Keratinocyte (primary cell): Measurements from ENCODE around the gene STK4. TPM values are rescaled to one million over a fixed set of nuclear protein-coding genes. Genes with fewer than 3 reads are reported as not detected.

Experiments used
- DNase-seq: peaks from one replicate; pipeline ENCODE4 v3.0.0-alpha.2; 2011; ENCODE audit warnings: low read depth, missing footprints, low spot score
- FAIRE-seq: peaks from 2 replicates; lab custom pipeline; 2011; peaks lifted over from hg19 to GRCh38; lab: Jason Lieb, UNC
- H2AFZ ChIP-seq: 2 replicates; pipeline ENCODE4 v1.6.0; 2012; ENCODE audit warnings: low read length, control low read depth, inconsistent platforms; ENCODE audit not compliant: control insufficient read depth
- H3K27ac ChIP-seq: 2 replicates; pipeline ENCODE4 v1.5.1; 2011; ENCODE audit warnings: low read length; ENCODE audit not compliant: control insufficient read depth, insufficient read depth
- H3K27me3 ChIP-seq: 3 replicates; pipeline ENCODE4 v1.6.0; 2011; ENCODE audit warnings: low read length; ENCODE audit not compliant: control insufficient read depth, insufficient read depth; ENCODE audit errors: extremely low read depth
- H3K36me3 ChIP-seq, 2 experiments: 2 replicates in 1 of 2; 3 replicates in 1 of 2; pipeline ENCODE4 v1.5.1; 2011; ENCODE audit warnings: low read length in 2 of 2, mild to moderate bottlenecking in 1 of 2; ENCODE audit not compliant: control insufficient read depth in 2 of 2, insufficient read depth in 2 of 2; ENCODE audit errors: extremely low read depth in 1 of 2
- H3K4me1 ChIP-seq: 3 replicates; pipeline ENCODE4 v1.5.1; 2011; ENCODE audit warnings: low read length; ENCODE audit not compliant: control insufficient read depth, insufficient read depth; ENCODE audit errors: extremely low read depth
- H3K4me2 ChIP-seq: 3 replicates; pipeline ENCODE4 v1.6.0; 2011; ENCODE audit warnings: low read depth, low read length; ENCODE audit not compliant: control insufficient read depth, insufficient read depth; ENCODE audit errors: extremely low read depth
- H3K4me3 ChIP-seq, 3 experiments: fragments of 200-600 bp in 1 of 3; sonication (generic) in 1 of 3; 2 replicates in 2 of 3; 3 replicates in 1 of 3; pipeline ENCODE4 v1.5.1; 2011 to 2016; ENCODE audit warnings: low read length in 3 of 3, mild to moderate bottlenecking in 3 of 3, control low read depth in 2 of 3, inconsistent platforms in 1 of 3, low read depth in 1 of 3, mixed read lengths in 1 of 3, mixed run types in 1 of 3, moderate library complexity in 1 of 3; ENCODE audit not compliant: control insufficient read depth in 2 of 3, insufficient read depth in 2 of 3; ENCODE audit errors: extremely low read depth in 1 of 3
- H3K79me2 ChIP-seq: 2 replicates; pipeline ENCODE4 v1.6.0; 2012; ENCODE audit warnings: low read length; ENCODE audit not compliant: control insufficient read depth, insufficient read depth
- H3K9ac ChIP-seq: 3 replicates; pipeline ENCODE4 v1.6.0; 2011; ENCODE audit warnings: low read length; ENCODE audit not compliant: control insufficient read depth, insufficient read depth; ENCODE audit errors: extremely low read depth
- H3K9me1 ChIP-seq: 3 replicates; pipeline ENCODE4 v1.6.0; 2011; ENCODE audit warnings: low read length; ENCODE audit not compliant: control insufficient read depth, insufficient read depth; ENCODE audit errors: extremely low read depth
- H3K9me3 ChIP-seq: 2 replicates; pipeline ENCODE4 v1.5.1; 2012; ENCODE audit warnings: low read depth, low read length; ENCODE audit not compliant: control insufficient read depth
- H4K20me1 ChIP-seq: 3 replicates; pipeline ENCODE4 v1.6.0; 2011; ENCODE audit warnings: low read length; ENCODE audit not compliant: control insufficient read depth, insufficient read depth; ENCODE audit errors: extremely low read depth
- EZH2 ChIP-seq: IDR thresholded peaks from one replicate; pipeline ENCODE4 v1.6.1; 2012; ENCODE audit warnings: inconsistent platforms, mild to moderate bottlenecking, low read length, moderate library complexity
- dilution Hi-C: fragments of 300-500 bp; cut with MboI; formaldehyde crosslinking; loops from one replicate; pipeline ENCODE4 v1.7.0; 2020; ENCODE audit warnings: low sequenced_read_pairs; ENCODE audit not compliant: extremely low pct_ligation_motif_present
- polyA plus RNA-seq, 5 experiments: library from polyadenylated mRNA; depleted of rRNA in 3 of 5; stranded (reverse) in 3 of 5; stranded (forward) in 1 of 5; unstranded in 1 of 5; fragments of >200 nt; gene quantifications; 1 replicate in 1 of 5; 2 replicates in 3 of 5; 3 replicates in 1 of 5; pipeline versions ENCODE4 v1.2.1 to v1.2.3, GENCODE V29; 2011 to 2012; ENCODE audit warnings: missing spikeins in 2 of 5, low read depth in 1 of 5, low replicate concordance in 1 of 5
- TF ChIP-seq, protein P1 (sequence below), 3 experiments: IDR thresholded peaks in 1 of 3; conservative IDR thresholded peaks in 1 of 3; optimal IDR thresholded peaks in 1 of 3; 2 replicates in 2 of 3; 3 replicates in 1 of 3; pipeline versions ENCODE3 to v1.5.1; 2011; ENCODE audit warnings: low read length in 3 of 3, mild to moderate bottlenecking in 3 of 3, moderate library complexity in 2 of 3, control low read depth in 1 of 3, inconsistent platforms in 1 of 3; ENCODE audit not compliant: insufficient read depth in 2 of 3; ENCODE audit errors: extremely low read depth in 1 of 3

The STK4 gene
- polyA plus RNA-seq, 1 donor (not counting 4 experiments of a cell fraction or from before 2014, with no cell fraction given) = 30.5 TPM

DNA sequence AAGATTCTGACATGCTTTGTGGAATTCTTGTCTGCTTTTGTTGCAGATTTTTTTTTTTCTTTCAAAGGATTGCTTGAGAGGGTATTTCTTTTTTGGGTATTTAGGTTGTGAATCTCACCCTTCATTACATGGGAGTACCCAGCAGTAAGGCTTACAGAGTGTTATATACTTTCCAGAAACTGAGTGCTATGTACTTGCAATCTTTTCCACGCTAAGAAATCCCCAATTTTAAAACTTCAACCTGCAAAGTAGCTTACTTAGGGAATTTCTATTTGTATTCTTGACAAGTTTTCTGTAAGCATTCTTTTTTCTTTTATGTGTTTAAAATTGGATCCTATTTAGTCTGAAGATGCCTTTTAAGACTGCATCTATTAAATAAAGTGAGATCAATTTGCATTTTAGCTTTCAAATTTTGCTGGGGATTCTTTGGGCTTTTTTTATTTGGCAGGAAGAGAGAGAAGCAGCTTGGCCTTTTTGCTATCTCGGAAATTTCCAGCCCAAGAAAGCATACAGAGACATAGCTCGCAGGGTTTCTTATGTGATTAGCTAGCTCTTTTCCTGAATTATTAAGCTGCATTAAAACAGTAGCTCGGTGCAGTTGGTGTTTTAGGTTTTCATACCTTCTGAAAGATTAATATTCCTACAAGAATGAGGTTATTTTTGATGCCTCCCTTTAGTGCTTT, 92.0 kb downstream of the STK4 start:
- no peak overlapping the region for H3K4me2 ChIP-seq
- H3K9ac ChIP-seq = no peak overlapping the region
- DNase-seq = no peak
- dilution Hi-C loops = no loop called here
- no peak overlapping the region for H2AFZ ChIP-seq
- peak overlapping the region; percentile 85 for H3K27ac ChIP-seq
- no peaks in the 10 kb centered on the region for H4K20me1 ChIP-seq
- H3K9me1 ChIP-seq = no peaks in the 10 kb centered on the region
- TF ChIP-seq, protein P1, sequence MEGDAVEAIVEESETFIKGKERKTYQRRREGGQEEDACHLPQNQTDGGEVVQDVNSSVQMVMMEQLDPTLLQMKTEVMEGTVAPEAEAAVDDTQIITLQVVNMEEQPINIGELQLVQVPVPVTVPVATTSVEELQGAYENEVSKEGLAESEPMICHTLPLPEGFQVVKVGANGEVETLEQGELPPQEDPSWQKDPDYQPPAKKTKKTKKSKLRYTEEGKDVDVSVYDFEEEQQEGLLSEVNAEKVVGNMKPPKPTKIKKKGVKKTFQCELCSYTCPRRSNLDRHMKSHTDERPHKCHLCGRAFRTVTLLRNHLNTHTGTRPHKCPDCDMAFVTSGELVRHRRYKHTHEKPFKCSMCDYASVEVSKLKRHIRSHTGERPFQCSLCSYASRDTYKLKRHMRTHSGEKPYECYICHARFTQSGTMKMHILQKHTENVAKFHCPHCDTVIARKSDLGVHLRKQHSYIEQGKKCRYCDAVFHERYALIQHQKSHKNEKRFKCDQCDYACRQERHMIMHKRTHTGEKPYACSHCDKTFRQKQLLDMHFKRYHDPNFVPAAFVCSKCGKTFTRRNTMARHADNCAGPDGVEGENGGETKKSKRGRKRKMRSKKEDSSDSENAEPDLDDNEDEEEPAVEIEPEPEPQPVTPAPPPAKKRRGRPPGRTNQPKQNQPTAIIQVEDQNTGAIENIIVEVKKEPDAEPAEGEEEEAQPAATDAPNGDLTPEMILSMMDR (optimal IDR thresholded peaks at IDR 0.05 in 1 of 3, IDR thresholded peaks at IDR 0.05 in 1 of 3, conservative IDR thresholded peaks at IDR 0.05 in 1 of 3; ENCODE audit: extremely low read depth in 1 of 3, insufficient read depth in 2 of 3, low read length in 3 of 3) = no peak
- no peak for TF ChIP-seq EZH2
- no peak for FAIRE-seq
- H3K36me3 ChIP-seq = peaks cover 1 to 13% of the 10 kb centered on the region in 2 experiments
- no peak overlapping the region for H3K4me3 ChIP-seq
- H3K79me2 ChIP-seq = no peaks in the 10 kb centered on the region
- no peaks in the 10 kb centered on the region for H3K9me3 ChIP-seq
- H3K27me3 ChIP-seq = no peaks in the 10 kb centered on the region
- H3K4me1 ChIP-seq = peaks cover 38% of the 10 kb centered on the region

DNA sequence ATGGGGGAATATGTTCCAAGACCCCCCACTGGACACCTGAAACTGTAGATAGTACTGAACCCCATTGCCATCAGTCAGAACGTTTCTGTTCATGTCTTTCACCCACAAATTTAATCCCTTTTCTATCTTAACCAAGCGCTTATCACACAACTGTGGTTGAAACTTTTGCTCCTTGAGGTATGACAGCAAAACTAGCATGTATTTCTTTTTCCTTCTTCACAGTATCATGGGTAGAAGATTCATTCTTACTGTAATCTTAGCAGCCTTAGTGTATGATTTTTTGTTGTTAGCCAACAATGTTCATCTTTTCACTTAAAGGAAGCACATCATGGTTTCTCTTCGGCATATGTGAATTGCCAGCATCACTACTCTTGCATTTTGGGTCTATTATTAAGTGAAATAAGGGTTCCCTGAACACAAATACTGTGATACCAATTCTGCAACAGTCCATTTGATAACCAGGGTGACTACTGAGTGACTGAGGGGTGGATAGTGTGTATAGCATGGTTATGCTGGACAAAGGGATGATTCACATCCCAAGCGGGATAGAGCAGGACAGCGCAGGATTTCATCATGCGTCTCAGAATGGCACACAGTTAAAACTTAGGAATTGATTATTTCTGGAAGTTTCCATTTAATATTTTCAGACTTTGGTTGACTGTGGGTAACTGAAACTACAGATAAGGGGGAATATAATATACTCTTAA, 92.9 kb downstream of the STK4 start:
- dilution Hi-C loops = no loop called here
- no peaks in the 10 kb centered on the region for H3K9me1 ChIP-seq
- TF ChIP-seq, protein P1 (optimal IDR thresholded peaks at IDR 0.05 in 1 of 3, IDR thresholded peaks at IDR 0.05 in 1 of 3, conservative IDR thresholded peaks at IDR 0.05 in 1 of 3; ENCODE audit: extremely low read depth in 1 of 3, insufficient read depth in 2 of 3, low read length in 3 of 3) = no peak
- no peak for TF ChIP-seq EZH2
- DNase-seq (no peak), FAIRE-seq (peak; percentile 61)
- peaks cover 38% of the 10 kb centered on the region for H3K4me1 ChIP-seq
- no peak overlapping the region for H3K4me3 ChIP-seq
- no peaks in the 10 kb centered on the region for H3K9me3 ChIP-seq
- no peak overlapping the region for H2AFZ ChIP-seq
- H3K4me2 ChIP-seq = peak overlapping the region; percentile 27
- H4K20me1 ChIP-seq = no peaks in the 10 kb centered on the region
- peak overlapping the region; percentile 85 for H3K27ac ChIP-seq
- peaks cover 1 to 7% of the 10 kb centered on the region in 2 experiments for H3K36me3 ChIP-seq
- peaks cover 2% of the 10 kb centered on the region for H3K79me2 ChIP-seq
- peak overlapping the region; percentile 19 for H3K9ac ChIP-seq
- no peaks in the 10 kb centered on the region for H3K27me3 ChIP-seq
